ENCODE data around the gene SGMS1.
"Not testable (repeated sequence)": the region's sequence is repeated elsewhere in the genome, so short reads cannot be mapped to it uniquely, and the experiment has no call there.

The SGMS1 gene

DNA sequence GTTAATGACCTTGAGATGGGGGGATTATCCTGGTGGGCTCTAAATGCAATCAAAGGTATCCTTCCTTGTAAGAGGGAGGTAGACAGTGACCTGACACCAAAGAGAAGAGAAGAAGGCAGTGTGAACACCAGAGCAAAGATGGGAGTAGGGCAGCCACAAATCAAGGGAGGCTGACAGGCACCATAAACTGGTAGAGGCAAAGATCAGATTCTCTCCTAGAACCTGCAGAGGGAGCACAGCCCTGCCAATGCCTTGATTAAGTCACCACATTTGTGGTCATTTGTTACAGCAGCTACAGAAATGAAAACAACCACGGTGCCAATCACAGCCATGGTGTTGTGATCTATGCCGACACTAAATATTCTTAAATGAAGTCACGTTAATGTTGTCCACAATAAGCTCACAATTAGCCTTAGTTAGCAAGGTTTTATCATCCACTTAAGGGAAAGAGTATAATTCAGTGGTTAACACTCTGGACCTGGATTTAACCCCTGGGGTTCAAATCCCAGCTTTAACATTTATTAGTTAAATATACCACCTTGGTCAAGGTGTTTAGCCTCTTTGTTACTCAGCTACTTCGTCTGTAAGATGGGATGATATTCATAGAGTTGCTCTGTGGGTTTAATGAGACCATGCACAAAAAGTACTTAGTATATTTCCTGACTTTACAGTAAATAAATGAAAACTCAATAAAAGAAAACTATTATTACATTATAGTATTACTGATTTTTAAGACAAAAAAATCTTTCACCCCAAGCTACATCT, 70.8 kb downstream of the SGMS1 start:
- DNase-seq = peak; percentile 81

DNA sequence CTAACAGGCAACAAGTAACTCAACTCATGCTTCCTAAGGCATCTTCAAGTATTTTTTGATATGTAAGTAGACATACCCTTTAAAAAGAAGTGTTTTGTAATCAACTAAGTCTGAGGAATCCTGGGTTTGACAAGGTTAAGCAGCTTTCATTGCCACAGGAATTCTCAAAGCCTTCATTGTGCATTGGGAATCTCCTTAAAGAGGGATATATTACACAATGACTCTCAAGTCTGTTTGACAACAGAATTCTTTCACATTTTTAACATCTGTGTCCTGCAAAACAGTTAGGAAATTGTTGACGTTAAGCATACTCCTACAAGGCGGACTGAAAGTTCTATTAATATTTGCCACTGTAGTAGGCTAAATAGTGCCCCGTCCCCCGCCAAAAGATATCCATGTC, 71.4 kb downstream of the SGMS1 start:
- DNase-seq = no peak

GRCh38 chr10:50551894-50552293, 71.9 kb downstream of the SGMS1 start:
- DNase-seq = no peak

DNA sequence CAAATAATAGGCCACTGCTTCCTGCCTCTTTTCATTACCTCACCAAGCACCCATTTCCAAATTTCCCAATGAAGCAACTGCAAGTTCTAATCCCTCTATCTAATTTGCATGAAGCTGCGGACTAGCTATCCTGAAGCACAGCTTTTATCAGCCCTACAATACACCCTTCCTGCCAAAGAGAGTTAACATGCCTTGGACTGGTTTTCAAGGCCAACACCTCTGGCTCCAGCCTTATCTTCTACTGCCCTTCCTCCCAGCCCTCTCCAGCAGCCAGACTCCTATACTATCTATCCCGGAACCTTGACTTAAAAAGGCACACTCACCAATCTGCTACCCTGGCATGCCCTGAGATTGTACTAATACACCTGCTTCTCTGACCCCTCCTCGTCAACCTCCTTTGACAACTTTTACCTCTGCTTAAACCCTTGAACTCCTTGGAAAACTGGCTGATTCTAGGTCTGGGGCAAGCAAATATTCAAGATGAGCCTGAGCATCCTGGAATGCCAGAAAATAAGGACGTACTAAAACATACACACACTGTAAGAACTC, 73.4 kb downstream of the SGMS1 start:
- DNase-seq = peak; percentile 99

DNA sequence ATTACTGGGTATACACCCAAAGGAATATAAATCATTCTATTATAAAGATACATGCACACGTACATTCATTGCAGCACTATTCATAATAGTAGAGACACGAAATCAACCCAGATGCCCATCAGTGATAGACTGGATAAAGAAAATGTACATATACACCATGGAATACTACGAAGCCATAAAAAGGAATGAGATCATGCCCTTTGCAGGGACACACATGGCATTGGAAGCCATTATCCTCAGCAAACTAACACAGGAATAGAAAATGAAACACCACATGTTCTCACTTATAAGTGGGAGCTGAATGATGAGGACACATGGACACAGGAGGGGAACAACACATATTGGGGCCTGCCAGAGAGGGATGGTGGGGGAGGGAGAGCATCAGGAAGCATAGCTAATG, 74.6 kb downstream of the SGMS1 start:
- DNase-seq = not testable (repeated sequence)

DNA sequence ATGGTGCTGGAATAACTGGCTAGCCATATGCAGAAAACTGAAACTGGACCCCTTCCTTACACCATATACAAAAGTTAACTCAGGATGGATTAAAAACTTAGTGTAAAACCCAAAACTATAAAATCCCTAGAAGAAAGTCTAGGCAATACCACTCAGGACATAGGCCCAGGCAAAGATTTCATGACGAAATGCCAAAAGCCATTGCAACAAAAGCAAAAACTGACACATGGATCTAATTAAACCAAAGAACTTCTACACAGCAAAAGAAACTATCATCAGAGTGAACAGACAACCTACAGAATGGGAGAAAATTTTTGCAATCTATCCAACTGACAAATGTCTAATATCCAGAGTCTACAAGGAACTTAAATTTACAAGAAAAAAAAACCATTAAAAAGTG, 75.3 kb downstream of the SGMS1 start:
- DNase-seq = not testable (repeated sequence)

DNA sequence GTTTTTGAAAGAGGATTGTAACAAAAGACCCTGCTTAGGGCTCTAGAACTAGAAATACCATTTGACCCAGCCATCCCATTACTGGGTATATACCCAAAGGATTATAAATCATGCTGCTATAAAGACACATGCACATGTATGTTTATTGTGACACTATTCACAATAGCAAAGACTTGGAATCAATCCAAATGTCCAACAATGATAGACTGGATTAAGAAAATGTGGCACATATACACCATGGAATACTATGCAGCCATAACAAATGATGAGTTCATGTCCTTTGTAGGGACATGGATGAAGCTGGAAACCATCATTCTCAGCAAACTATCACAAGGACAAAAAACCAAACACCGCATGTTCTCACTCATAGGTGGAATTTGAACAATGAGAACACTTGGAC, 77.5 kb downstream of the SGMS1 start:
- DNase-seq = not testable (repeated sequence)

DNA sequence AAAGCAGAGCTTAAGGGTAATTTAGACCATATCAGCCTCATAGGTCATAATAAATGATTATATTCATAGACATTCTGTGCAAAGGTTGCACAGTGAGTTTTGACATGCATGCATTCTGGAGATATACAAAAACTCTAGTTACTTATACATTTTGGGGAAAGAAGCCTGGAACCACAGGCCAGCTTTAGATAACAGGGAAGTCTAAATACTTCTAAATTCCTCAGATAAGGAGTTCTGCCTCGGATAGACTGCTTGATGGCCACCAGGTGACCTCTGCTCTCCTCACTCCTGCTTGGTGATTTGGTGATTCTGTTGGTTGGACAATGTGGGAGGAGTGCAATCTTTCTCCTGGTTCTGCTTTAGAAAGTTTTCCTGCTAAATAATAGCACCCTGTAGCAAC, 77.9 kb downstream of the SGMS1 start:
- DNase-seq = no peak

- DNase-seq = no peak
Measured at GRCh38 chr10:50544857-50545429, 78.8 kb downstream of the SGMS1 start.

GRCh38 chr10:50544095-50544856, 79.5 kb downstream of the SGMS1 start:
- DNase-seq = no peak

- no peak for DNase-seq
Measured at GRCh38 chr10:50542871-50543270, 80.9 kb downstream of the SGMS1 start.

GRCh38 chr10:50541921-50542320, 81.8 kb downstream of the SGMS1 start:
- DNase-seq = no peak

DNA sequence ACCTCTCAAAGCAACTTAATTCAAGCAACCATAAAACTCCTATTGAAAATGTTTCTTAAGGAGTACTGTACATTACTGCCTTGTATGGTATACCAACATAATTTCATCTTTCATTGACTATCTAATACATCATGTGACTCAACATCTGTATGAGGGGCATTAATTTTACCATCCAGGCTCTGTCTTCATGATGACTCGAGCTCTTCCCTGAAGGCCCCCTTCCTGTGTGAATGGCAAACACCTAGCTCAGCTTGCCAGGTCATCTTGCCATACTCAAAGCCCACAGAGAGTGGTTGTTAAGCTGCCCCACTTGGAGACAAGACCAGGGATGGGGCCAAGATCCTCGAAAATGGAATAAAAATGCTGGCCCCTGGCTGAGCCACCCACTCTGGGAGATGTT, 82.4 kb downstream of the SGMS1 start:
- DNase-seq = no peak

GRCh38 chr10:50540826-50541122, 83.0 kb downstream of the SGMS1 start:
- DNase-seq = no peak

- DNase-seq = no peak
Measured at GRCh38 chr10:50540069-50540825, 83.5 kb downstream of the SGMS1 start.

- DNase-seq = no peak
Measured at GRCh38 chr10:50538555-50539398, 85.0 kb downstream of the SGMS1 start.

DNA sequence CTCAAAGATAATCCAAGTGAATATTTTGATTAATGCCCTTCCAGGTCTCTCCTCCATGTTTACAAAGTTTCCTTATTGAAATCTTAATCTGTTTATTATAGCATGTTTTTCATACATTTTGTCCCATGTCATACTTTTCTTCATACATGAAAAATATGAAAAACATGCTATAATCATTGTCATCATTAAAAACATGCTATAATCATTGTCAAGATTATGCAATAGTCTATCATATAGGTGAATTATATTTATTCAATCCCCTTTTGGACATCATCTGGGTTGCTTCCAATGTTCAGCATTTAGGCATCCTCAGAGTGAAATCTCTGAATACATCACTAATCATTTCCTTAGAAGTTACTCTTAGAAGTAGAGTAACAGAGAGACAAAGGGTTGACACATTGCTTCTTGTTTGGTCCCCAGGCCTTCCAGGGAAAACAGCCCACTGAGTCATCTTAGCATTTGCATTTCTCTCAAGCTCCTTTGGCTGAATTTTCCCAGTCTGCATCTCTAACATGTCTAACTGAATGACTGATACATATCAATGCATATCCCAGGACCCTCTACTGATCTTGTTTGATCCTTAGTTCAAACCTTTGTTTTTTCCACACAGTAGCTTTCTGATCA, 87.0 kb downstream of the SGMS1 start:
- no peak for DNase-seq

DNA sequence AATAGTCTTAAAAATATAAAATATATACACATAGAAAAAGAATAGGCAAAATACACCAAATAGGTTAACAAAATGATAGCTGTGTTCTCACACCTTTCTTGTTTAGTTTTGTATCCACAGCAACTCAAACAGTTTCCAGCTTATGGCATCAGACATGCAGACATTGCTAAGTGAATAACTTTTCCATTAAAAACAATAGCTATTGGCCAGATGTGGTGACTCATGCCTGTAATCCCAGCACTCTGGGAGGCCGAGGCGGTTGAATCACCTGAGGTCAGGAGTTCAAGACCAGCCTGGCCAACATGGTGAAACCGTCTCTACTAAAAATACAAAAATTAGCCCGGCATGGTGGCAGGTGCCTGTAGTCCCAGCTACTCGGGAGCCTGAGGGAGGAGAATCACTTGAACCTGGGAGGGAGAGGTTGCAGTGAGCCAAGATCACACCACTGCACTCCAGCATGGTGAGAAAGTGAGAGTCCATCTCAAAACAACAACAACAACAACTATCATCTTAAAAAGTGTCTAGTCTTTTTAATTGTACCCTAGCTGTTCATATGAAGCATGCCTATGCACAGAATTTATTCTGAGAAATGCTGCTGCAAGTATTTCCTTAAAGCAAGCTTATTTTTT, 88.9 kb downstream of the SGMS1 start:
- DNase-seq = not testable (repeated sequence)

DNA sequence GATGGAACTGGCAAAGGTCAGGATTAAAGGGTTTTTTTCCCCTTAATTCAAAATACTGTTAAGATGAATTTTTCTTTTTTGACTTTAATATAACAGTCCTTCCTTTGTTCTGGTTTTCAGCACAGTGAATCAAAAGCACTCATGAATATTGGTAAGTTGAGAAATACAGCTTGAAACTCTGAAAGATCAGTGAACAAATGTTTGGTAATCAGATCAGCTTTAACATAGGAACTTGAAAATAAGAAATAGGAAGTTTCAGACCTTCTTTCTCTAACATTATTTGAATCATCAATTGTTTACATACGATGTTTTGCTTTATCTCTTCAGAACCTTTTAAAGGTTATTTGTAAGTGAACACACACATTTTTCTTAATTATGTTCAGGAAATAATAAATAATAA, 90.5 kb downstream of the SGMS1 start:
- no peak for DNase-seq

DNA sequence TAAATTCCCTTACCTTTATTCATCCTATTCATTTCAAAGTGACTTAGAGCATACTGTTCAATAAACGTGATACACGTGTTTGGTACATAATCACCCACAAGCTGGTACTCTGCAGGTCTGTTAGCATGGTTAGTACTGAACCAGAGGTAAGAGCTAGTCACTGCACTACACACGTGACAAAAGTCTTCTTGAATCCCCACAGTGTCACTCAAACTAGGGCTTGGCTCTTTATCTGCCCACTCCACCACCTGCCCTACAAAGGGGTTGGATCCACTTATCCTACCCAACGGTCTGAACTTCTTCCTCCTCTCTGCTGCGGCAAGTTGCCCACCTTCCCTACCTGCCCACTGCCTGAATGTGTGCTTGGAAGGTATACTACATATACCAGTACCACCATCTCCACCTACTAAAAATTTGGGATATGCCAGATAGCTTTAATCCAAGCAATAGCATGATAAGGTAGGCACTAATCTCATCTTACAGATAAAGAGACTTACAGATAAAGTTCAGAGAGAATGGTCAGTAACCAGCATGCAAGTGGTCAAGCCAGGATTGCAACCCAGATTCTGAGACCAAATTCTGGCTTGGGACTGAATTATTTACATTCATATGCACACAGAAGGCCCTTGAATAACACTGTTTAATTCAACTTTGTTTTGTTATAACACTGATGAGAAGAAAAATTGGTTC, 92.2 kb downstream of the SGMS1 start:
- DNase-seq = no peak

DNA sequence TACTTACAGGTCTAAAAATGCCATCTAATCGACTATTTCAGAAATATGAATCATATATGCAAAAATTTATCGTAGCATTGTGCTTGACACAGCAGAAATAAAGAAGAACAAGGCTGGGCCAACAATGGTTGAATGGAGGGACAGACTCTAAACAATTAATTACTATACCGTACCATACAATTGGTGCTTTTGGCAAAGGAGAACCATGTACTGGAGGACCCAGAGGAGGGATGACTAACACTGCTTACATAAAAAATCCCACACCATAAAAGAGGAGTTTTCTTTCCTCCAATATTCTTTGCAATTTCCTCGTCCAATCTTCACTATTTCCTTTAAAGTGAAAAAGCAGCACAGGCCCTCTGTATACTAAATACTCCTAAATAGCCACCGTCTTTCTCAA, 94.1 kb downstream of the SGMS1 start:
- DNase-seq = no peak
